ENCODE data around the gene TACC2. TPM values are rescaled to one million over a fixed set of nuclear protein-coding genes. Genes with fewer than 3 reads are reported as not detected.

The TACC2 gene
- total and polyA plus RNA-seq, 12 donors: 68.1 to 451 (median 364) TPM

GRCh38 chr10:122188706-122189105, 199.7 kb downstream of the TACC2 start:
- ATAC-seq (peak in 3 of 8 donors; percentile 2 to 26 (median 8)), DNase-seq (no peak)

DNA sequence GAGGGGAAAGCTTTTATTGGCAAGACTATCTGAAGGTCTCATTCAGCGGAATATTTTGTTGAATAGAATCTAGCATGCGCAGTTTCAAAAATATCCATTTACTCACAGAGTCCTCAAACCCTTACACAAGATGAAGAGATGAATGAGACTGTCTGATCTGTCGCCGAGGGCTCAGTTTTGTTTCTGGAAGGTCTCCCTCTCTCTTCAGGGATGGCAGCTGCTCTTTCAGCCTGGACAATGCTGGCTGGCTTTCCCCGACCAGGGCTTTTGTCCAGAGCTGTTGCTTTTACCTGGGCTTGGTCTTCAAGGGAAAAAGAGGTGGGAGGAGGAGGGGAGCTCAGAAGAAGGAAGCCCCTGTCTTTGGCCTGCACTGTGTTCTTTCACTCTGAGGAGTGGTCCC, 200.2 kb downstream of the TACC2 start:
- peaks cover 10 to 73% (median 44%) of the 10 kb centered on the region in 9 donors for H3K4me1 ChIP-seq
- H3K4me3 ChIP-seq: no peak overlapping the region
- H3K36me3 ChIP-seq: peaks cover 0 to 22% (median 0%) of the 10 kb centered on the region in 9 donors
- no peaks in the 10 kb centered on the region for H3K9me3 ChIP-seq
- DNase-seq (no peak), ATAC-seq (no peak)
- intact Hi-C loops (cut with DNase I): loop anchor here in 1 of 10 donors (5.0 kb wide), 1 partner anchor 47 kb away; no protein-coding TSS in a partner anchor
- TF ChIP-seq CTCF (IDR thresholded peaks at IDR 0.05): no peak
- H3K27ac ChIP-seq: peak overlapping the region in 4 of 10 donors; percentile 9 to 73 (median 35)
- H3K27me3 ChIP-seq: no peaks in the 10 kb centered on the region
- WGBS, 2 donors: 65 to 74% methylated on average over 5 of the region's 5 CpGs

More at GRCh38 chr10:122188706-122189105, 199.7 kb downstream of the TACC2 start:
- Histone ChIP-seq H3K27me3 (no peaks in the 10 kb centered on the region), H3K36me3 (peaks cover 0 to 17% (median 0%) of the 10 kb centered on the region in 9 donors), H3K4me1 (peaks cover 13 to 73% (median 48%) of the 10 kb centered on the region in 9 donors), H3K4me3 (no peak overlapping the region), H3K9me3 (no peaks in the 10 kb centered on the region), H3K27ac (peak overlapping the region in 4 of 10 donors; percentile 9 to 73 (median 35))
- TF ChIP-seq CTCF (IDR thresholded peaks at IDR 0.05): no peak
- 53 to 74% methylated on average over 11 of the region's 11 CpGs for WGBS, 2 donors
- intact Hi-C loops (cut with DNase I): loop anchor here in 1 of 10 donors (5.0 kb wide), 1 partner anchor 46 kb away; no protein-coding TSS in a partner anchor

DNA sequence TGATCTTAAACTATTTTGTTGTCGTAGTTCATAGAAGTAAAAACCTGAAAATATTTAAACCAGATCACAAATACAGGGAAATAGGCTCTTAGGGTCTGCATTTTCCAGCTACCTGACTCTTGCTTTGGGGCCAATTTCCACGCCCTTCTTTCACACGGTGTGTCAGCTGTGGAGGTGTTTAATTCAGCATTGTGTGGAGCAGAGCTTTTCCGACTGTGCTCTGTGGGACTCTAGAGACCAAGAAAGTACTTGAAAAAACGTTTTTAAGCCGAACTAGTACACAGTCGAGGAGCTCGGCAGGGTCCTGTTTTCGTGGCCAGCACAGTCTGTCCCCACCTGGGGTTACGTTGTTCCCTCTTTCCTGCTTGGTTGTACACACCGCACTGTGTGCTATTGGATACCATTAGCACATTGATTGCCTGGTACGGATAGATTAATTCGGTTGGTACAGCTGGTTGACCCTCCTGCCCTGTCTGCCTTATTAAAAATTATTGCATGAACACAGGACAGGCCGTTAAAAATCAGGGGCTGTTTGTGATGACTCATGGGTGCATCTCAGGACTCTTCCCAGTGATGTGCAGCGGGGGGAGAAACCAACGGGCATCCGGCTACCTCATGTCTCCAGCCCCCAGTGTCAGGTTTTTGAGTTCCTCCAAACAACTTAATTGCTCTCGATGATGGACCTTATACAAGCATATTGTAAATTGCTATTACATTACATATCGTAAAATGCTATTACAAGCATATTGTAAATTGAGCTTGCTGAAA, 201.4 kb downstream of the TACC2 start:
- Histone ChIP-seq H3K4me3 (no peak overlapping the region), H3K36me3 (peaks cover 0 to 33% (median 0%) of the 10 kb centered on the region in 9 donors), H3K27ac (no peak overlapping the region), H3K9me3 (no peaks in the 10 kb centered on the region), H3K27me3 (no peaks in the 10 kb centered on the region), H3K4me1 (peaks cover 10 to 69% (median 39%) of the 10 kb centered on the region in 9 donors)
- DNase-seq (no peak), ATAC-seq (peak in 1 of 8 donors; percentile 20)
- intact Hi-C loops (cut with DNase I): no loop called here
- no peak for TF ChIP-seq CTCF (IDR thresholded peaks at IDR 0.05)
- 81 to 82% methylated on average over 19 of the region's 19 CpGs for WGBS, 2 donors

DNA sequence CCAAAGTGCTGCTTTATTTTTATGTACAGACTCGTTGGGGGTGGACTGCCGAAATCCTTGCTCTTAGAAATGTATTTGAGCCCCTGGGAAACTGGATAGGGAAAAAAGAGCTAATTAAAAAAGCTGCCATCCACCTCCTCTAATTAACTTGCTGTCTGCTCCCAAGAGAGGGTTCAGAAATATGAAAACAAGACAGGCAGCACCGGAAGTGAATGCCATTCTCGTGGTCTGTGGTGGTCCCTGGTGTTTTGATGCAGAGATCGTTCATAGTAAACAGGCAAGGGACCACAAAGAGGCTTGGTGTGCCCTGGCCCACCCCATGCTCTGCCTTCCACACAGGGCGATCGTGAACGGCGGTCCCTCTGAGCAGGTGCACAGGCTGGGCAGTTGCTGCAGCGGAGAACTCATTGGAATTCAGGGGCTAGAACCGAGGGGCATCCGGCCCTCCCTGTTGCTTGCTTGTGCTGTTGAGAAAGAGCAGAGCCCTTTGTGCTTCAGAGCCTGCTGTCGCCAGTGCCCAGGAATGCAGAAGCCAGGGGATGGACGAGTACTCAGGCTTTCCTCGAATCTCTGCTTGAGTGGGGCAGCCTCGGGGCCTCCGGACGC, 203.1 kb downstream of the TACC2 start:
- Histone ChIP-seq H3K27me3 (no peaks in the 10 kb centered on the region), H3K4me3 (no peak overlapping the region), H3K36me3 (peaks cover 0 to 42% (median 4%) of the 10 kb centered on the region in 9 donors), H3K27ac (peak overlapping the region in 5 of 10 donors; percentile 16 to 64 (median 36)), H3K4me1 (peaks cover 10 to 72% (median 41%) of the 10 kb centered on the region in 9 donors), H3K9me3 (no peaks in the 10 kb centered on the region)
- intact Hi-C loops (cut with DNase I): no loop called here
- DNase-seq (peak in 1 of 2 donors; percentile 36), ATAC-seq (peak; percentile 9 to 72 (median 62))
- TF ChIP-seq CTCF (IDR thresholded peaks at IDR 0.05): no peak
- WGBS, 2 donors: 50 to 56% methylated on average over 18 of the region's 18 CpGs
